Stimulated activated CD4-positive, alpha-beta T cell treated with anti-CD3 and anti-CD28 coated beads, Interleukin-4, amount 100 ng/mL, for 48 hours (primary cell): Measurements from ENCODE around the gene CLTCL1.

ENCODE experiments used
- DNase-seq, 2 donors: peaks; one replicate each; pipeline ENCODE4 v3.0.0-alpha.2; 2020; ENCODE audit warnings: low read depth in 2 of 2

Gene CLTCL1

DNA sequence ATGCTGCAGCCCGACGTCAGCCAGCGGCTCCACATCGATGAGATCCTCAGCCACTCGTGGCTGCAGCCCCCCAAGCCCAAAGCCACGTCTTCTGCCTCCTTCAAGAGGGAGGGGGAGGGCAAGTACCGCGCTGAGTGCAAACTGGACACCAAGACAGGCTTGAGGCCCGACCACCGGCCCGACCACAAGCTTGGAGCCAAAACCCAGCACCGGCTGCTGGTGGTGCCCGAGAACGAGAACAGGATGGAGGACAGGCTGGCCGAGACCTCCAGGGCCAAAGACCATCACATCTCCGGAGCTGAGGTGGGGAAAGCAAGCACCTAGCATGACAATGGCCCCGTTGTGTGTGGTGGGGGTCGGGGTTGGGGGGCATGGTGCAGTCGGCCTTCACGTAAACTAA, 159.4 kb downstream of the CLTCL1 start:
- DNase-seq: no peak

GRCh38 chr22:19131685-19132015, 159.9 kb downstream of the CLTCL1 start:
- no peak for DNase-seq

DNA sequence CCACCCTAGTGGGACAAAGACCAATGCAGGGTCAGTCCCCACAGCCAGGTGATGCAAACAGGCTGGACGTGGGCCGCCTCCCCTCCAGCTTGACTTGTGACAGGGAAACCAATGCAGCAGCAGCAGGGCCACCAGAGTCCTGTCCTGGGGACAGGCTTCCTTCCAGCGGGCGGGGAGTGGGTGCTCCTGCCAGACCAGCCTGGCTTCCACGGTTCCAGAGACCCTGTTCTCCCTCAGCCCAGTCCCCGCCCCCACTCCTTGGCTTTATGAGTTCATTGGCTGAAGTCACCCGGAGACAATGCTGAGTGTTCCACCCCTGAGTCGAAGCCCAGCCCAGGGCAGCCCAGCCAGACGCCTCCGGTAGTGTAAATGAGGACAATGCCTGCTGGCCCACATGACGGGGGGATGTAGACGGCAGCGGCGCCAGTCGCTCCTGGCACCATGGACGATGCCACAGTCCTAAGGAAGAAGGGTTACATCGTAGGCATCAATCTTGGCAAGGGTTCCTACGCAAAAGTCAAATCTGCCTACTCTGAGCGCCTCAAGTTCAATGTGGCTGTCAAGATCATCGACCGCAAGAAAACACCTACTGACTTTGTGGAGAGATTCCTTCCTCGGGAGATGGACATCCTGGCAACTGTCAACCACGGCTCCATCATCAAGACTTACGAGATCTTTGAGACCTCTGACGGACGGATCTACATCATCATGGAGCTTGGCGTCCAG, 160.4 kb downstream of the CLTCL1 start, which contains the start of gene TSSK2:
TSSK2 (plus strand) TSS at position 350 of the 726 bp plus-strand sequence; CDS start at position 442, 92 bp downstream.
- no peak for DNase-seq

- no peak for DNase-seq
These were observed 161.6 kb downstream of the CLTCL1 start for GRCh38 chr22:19129871-19130270.
